A549 (cell line): ENCODE measurements around the gene TNKS2. TPM values are rescaled to one million over a fixed set of nuclear protein-coding genes. Genes with fewer than 3 reads are reported as not detected.
A peak's percentile ranks its signal among the peaks of the same experiment; 100 is the strongest.

Experiments used
- ATAC-seq, 2 experiments: fragments of 200-7000 bp in 1 of 2; fragments of >200 bp in 1 of 2; cut with Nextera tagmentation in 1 of 2; cut with Tn5 transposase in 1 of 2; 3 replicates each; pipeline versions ENCODE4 v1.8.0 to v1.9.1; 2018 to 2020; ENCODE audit warnings: mild to moderate bottlenecking in 1 of 2, moderate library complexity in 1 of 2
- CTCF ChIA-PET: fragments of 300-600 bp; sonication (Branson Sonifier 250); formaldehyde crosslinking; extraction: SDS; loops from one replicate; lab custom pipeline; 2021; ENCODE audit warnings: antibody characterized with exemption, inconsistent platforms; lab: Yijun Ruan, JAX
- POLR2A ChIA-PET: fragments of 350-600 bp; formaldehyde crosslinking; extraction: SDS; loops from one replicate; lab custom pipeline; 2021; ENCODE audit warnings: antibody characterized with exemption, inconsistent platforms; lab: Yijun Ruan, JAX
- DNase-seq, 2 experiments: peaks; one replicate each; pipeline versions ENCODE4 v3.0.0 to v3.0.0-alpha.2; 2011 to 2016; ENCODE audit warnings: low read depth in 1 of 2, low spot score in 1 of 2
- FAIRE-seq: peaks from 2 replicates; lab custom pipeline; 2011; peaks lifted over from hg19 to GRCh38; lab: Jason Lieb, UNC
- H3K27ac ChIP-seq, 2 experiments: fragments of >200 bp; sonication (Bioruptor Twin); formaldehyde crosslinking; 3 replicates each; pipeline ENCODE4 v1.5.1; 2016 to 2017
- H3K4me1 ChIP-seq: fragments of >200 bp; sonication (Bioruptor Twin); formaldehyde crosslinking; 3 replicates; pipeline ENCODE4 v1.6.1; 2016
- H3K4me2 ChIP-seq: fragments of >200 bp; sonication (Bioruptor Twin); formaldehyde crosslinking; 3 replicates; pipeline ENCODE4 v1.6.1; 2016
- H3K4me3 ChIP-seq: fragments of >200 bp; sonication (Bioruptor Twin); formaldehyde crosslinking; 3 replicates; pipeline ENCODE4 v1.5.1; 2016
- H3K9me3 ChIP-seq: fragments of >200 bp; sonication (Bioruptor Twin); formaldehyde crosslinking; 3 replicates; pipeline ENCODE4 v1.6.1; 2016
- ATOH8 ChIP-seq: fragments of 250-450 bp; sonication (Bioruptor Pico); IDR thresholded peaks from 2 replicates; pipeline ENCODE4 v1.5.0; 2020; ENCODE audit warnings: low read depth, mild to moderate bottlenecking, moderate library complexity
- CBX2 ChIP-seq: fragments of 200-600 bp; sonication (generic); IDR thresholded peaks from 2 replicates; pipeline ENCODE4 v1.6.1; 2016; ENCODE audit warnings: low read depth, mild to moderate bottlenecking, borderline replicate concordance
- EHF ChIP-seq: fragments of 250-450 bp; sonication (Bioruptor Pico); IDR thresholded peaks from 2 replicates; pipeline ENCODE4 v1.5.0; 2020; ENCODE audit warnings: mild to moderate bottlenecking
- EHMT2 ChIP-seq: fragments of 200-600 bp; sonication (generic); IDR thresholded peaks from 2 replicates; pipeline ENCODE4 v1.6.1; 2016; ENCODE audit warnings: antibody characterized with exemption, low read depth, mild to moderate bottlenecking, moderate library complexity
- HOXB5 ChIP-seq: fragments of 250-450 bp; sonication (Bioruptor Pico); IDR thresholded peaks from 2 replicates; pipeline ENCODE4 v1.5.0; 2020; ENCODE audit warnings: mild to moderate bottlenecking, moderate library complexity
- KDM1A ChIP-seq: fragments of 200-600 bp; sonication (generic); IDR thresholded peaks from 2 replicates; pipeline ENCODE4 v1.6.1; 2016; ENCODE audit warnings: low read depth, mild to moderate bottlenecking
- MAFK ChIP-seq: fragments of 450-650 bp; IDR thresholded peaks from 2 replicates; pipeline ENCODE4 v1.6.1; 2014; ENCODE audit not compliant: partially characterized antibody
- NR3C1 ChIP-seq: fragments of >200 bp; sonication (Bioruptor Twin); formaldehyde crosslinking; IDR thresholded peaks from 3 replicates; pipeline ENCODE4 v1.6.1; 2017
- POLR2A ChIP-seq: IDR thresholded peaks from 2 replicates; pipeline ENCODE4 v1.6.1; 2012; ENCODE audit warnings: mild to moderate bottlenecking, low read length
- POLR2AphosphoS2 ChIP-seq: conservative IDR thresholded peaks from 2 replicates; pipeline ENCODE4 v1.6.1; 2012; ENCODE audit warnings: low read length, improper control_type of control experiment, inconsistent platforms
- RARB ChIP-seq: fragments of 250-450 bp; sonication (Bioruptor Pico); IDR thresholded peaks from 2 replicates; pipeline ENCODE4 v1.8.0; 2021; ENCODE audit warnings: mild to moderate bottlenecking, moderate library complexity
- RCOR1 ChIP-seq: fragments of 150-350 bp; IDR thresholded peaks from 2 replicates; pipeline ENCODE4 v1.6.1; 2014; ENCODE audit warnings: antibody characterized with exemption, low read length, low read depth
- REST ChIP-seq: fragments of 200-600 bp; sonication (generic); IDR thresholded peaks from 2 replicates; pipeline ENCODE4 v1.6.1; 2016; ENCODE audit warnings: antibody characterized with exemption, mild to moderate bottlenecking, moderate library complexity
- RFX5 ChIP-seq: fragments of 450-650 bp; IDR thresholded peaks from 2 replicates; pipeline ENCODE4 v1.7.1; 2014; ENCODE audit warnings: antibody characterized with exemption, mild to moderate bottlenecking, moderate library complexity
- TP53 ChIP-seq: fragments of 250-450 bp; sonication (Bioruptor Pico); IDR thresholded peaks from 2 replicates; pipeline ENCODE4 v1.5.0; 2021; ENCODE audit warnings: mild to moderate bottlenecking, moderate library complexity
- WGBS: methylation state at CpG from one replicate; pipeline ENCODE4 v1.1.6; 2017; ENCODE audit errors: missing lambda C conversion rate; 5-methylcytosine and 5-hydroxymethylcytosine counted together
- polyA plus RNA-seq, 4 experiments: library from polyadenylated mRNA; depleted of rRNA in 3 of 4; stranded (reverse); fragments of >200 nt; fragmentation: RNase III in 1 of 4; extraction: RNeasy Plus Mini Kit Qiagen cat#74134 plus additional on column Dnase treatment in 1 of 4; gene quantifications; 2 replicates in 3 of 4; 3 replicates in 1 of 4; pipeline ENCODE4 v1.2.3, GENCODE V29; 2011 to 2017
- TF ChIP-seq, protein P1 (sequence below): fragments of >200 bp; sonication (Bioruptor Twin); formaldehyde crosslinking; IDR thresholded peaks from 3 replicates; pipeline ENCODE4 v1.6.1; 2016

Gene TNKS2
- polyA plus RNA-seq, 2 of the 4 experiments (the other 2 are of a cell fraction): 20.6 to 45.3 TPM

- ATAC-seq (peak; percentile 72 to 77; a peak in 5 of 6 replicates), DNase-seq (peak in 1 of 2 experiments; percentile 29), FAIRE-seq (no peak)
- POLR2A ChIA-PET: no interaction called here
- H3K4me2 ChIP-seq: no peak overlapping the region
- H3K9me3 ChIP-seq: no peaks in the 10 kb centered on the region
- H3K4me1 ChIP-seq: no peaks in the 10 kb centered on the region
- CTCF ChIA-PET: interaction anchor here (1.2 kb wide), 1 partner anchor 9 kb away, joined by 3 read pairs; no protein-coding TSS in a partner anchor
- TF ChIP-seq HOXB5 (no peak), NR3C1 (no peak), TP53 (CRISPR knock-in tag) (no peak), POLR2AphosphoS2 (no peak), REST (no peak), RCOR1 (no peak), RFX5 (no peak), KDM1A (no peak), POLR2A (no peak)
- TF ChIP-seq, protein P1, sequence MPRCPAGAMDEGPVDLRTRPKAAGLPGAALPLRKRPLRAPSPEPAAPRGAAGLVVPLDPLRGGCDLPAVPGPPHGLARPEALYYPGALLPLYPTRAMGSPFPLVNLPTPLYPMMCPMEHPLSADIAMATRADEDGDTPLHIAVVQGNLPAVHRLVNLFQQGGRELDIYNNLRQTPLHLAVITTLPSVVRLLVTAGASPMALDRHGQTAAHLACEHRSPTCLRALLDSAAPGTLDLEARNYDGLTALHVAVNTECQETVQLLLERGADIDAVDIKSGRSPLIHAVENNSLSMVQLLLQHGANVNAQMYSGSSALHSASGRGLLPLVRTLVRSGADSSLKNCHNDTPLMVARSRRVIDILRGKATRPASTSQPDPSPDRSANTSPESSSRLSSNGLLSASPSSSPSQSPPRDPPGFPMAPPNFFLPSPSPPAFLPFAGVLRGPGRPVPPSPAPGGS: no peak
- H3K4me3 ChIP-seq: no peak overlapping the region
- WGBS: 32% methylated on average over 3 of the region's 3 CpGs
- H3K27ac ChIP-seq: no peak overlapping the region
Measured at GRCh38 chr10:91880310-91880709, 82.1 kb downstream of the TNKS2 start.

GRCh38 chr10:91883549-91884444, 85.6 kb downstream of the TNKS2 start:
- no peak overlapping the region for H3K4me2 ChIP-seq
- no peak overlapping the region for H3K27ac ChIP-seq
- no peak overlapping the region for H3K4me3 ChIP-seq
- ChIA-PET CTCF (interaction anchor here (0.6 to 1.5 kb wide), 4 partner anchors 20 to 29 kb away, joined by 3 read pairs; no protein-coding TSS in a partner anchor), POLR2A (no interaction called here)
- no peak for FAIRE-seq
- no peak for DNase-seq
- TF ChIP-seq EHF (CRISPR knock-in tag): no peak
- peak; percentile 69 for TF ChIP-seq MAFK
- no peak for TF ChIP-seq CBX2
- peaks cover 5% of the 10 kb centered on the region; the same call in 1 of the 3 replicates for H3K4me1 ChIP-seq
- H3K9me3 ChIP-seq: no peaks in the 10 kb centered on the region
- WGBS: 77% methylated on average over 20 of the region's 20 CpGs
- no peak for ATAC-seq

- TF ChIP-seq POLR2AphosphoS2 (no peak), RARB (CRISPR knock-in tag) (no peak), EHF (CRISPR knock-in tag) (no peak), EHMT2 (no peak), ATOH8 (CRISPR knock-in tag) (no peak)
- H3K9me3 ChIP-seq: no peaks in the 10 kb centered on the region
- H3K4me1 ChIP-seq: peaks cover 5% of the 10 kb centered on the region; the same call in 1 of the 3 replicates
- WGBS: 94% methylated on average over 1 of the region's 1 CpG
- H3K4me2 ChIP-seq: no peak overlapping the region
- H3K27ac ChIP-seq: no peak overlapping the region
- H3K4me3 ChIP-seq: no peak overlapping the region
- no peak for FAIRE-seq
- ChIA-PET POLR2A (no interaction called here), CTCF (interaction anchor here (0.7 to 1.5 kb wide), 4 partner anchors 20 to 29 kb away, joined by 3 read pairs; no protein-coding TSS in a partner anchor)
- no peak for ATAC-seq
- no peak for DNase-seq
Measured at GRCh38 chr10:91884536-91884935, 86.3 kb downstream of the TNKS2 start.
